ENCODE data around the gene EEF1AKMT2.

Gene EEF1AKMT2

GRCh38 chr10:124744102-124745050, 47.3 kb downstream of the EEF1AKMT2 start, which contains the start of gene FAM53B:
TSS of gene FAM53B (minus strand) at chr10:124744378. CDS start at chr10:124706713, 37,665 bp downstream.
- Histone ChIP-seq H3K36me3 (ENCODE audit: control insufficient read depth, insufficient read depth, low read length) (peaks cover 15% of the 10 kb centered on the region; the same call in 1 of the 2 replicates), H3K4me1 (ENCODE audit: control insufficient read depth, insufficient read depth, low read length) (peaks cover 42% of the 10 kb centered on the region), H3K27me3 (ENCODE audit: control insufficient read depth, insufficient read depth, low read length) (peaks cover 18% of the 10 kb centered on the region), H3K27ac (ENCODE audit: low read depth, low read length) (peak within 1 kb of the TSS; percentile 77), H3K9me3 (ENCODE audit: control insufficient read depth, insufficient read depth, low read length) (no peaks in the 10 kb centered on the region), H3K4me3 (ENCODE audit: low read depth, low read length) (peak within 1 kb of the TSS; percentile 69), H3K9ac (ENCODE audit: low read depth, low read length) (peak within 1 kb of the TSS; percentile 35; the same call in 1 of the 2 replicates)

GRCh38 chr10:124743191-124744101, 48.2 kb downstream of the EEF1AKMT2 start:
- Histone ChIP-seq H3K9me3 (ENCODE audit: control insufficient read depth, insufficient read depth, low read length) (no peaks in the 10 kb centered on the region), H3K36me3 (ENCODE audit: control insufficient read depth, insufficient read depth, low read length) (peaks cover 13% of the 10 kb centered on the region; the same call in 1 of the 2 replicates), H3K4me3 (ENCODE audit: low read depth, low read length) (peak overlapping the region; percentile 69), H3K27me3 (ENCODE audit: control insufficient read depth, insufficient read depth, low read length) (peaks cover 18% of the 10 kb centered on the region), H3K4me1 (ENCODE audit: control insufficient read depth, insufficient read depth, low read length) (peaks cover 51% of the 10 kb centered on the region), H3K27ac (ENCODE audit: low read depth, low read length) (no peak overlapping the region), H3K9ac (ENCODE audit: low read depth, low read length) (peak overlapping the region; percentile 35; the same call in 1 of the 2 replicates)

GRCh38 chr10:124742413-124743190, 49.1 kb downstream of the EEF1AKMT2 start:
- Histone ChIP-seq H3K36me3 (ENCODE audit: control insufficient read depth, insufficient read depth, low read length) (peaks cover 5% of the 10 kb centered on the region; the same call in 1 of the 2 replicates), H3K9ac (ENCODE audit: low read depth, low read length) (no peak overlapping the region), H3K4me3 (ENCODE audit: low read depth, low read length) (peak overlapping the region; percentile 69), H3K27me3 (ENCODE audit: control insufficient read depth, insufficient read depth, low read length) (peaks cover 18% of the 10 kb centered on the region), H3K4me1 (ENCODE audit: control insufficient read depth, insufficient read depth, low read length) (peaks cover 60% of the 10 kb centered on the region), H3K9me3 (ENCODE audit: control insufficient read depth, insufficient read depth, low read length) (no peaks in the 10 kb centered on the region), H3K27ac (ENCODE audit: low read depth, low read length) (peak overlapping the region; percentile 16)

GRCh38 chr10:124741922-124742412, 49.7 kb downstream of the EEF1AKMT2 start:
- Histone ChIP-seq H3K4me3 (ENCODE audit: low read depth, low read length) (no peak overlapping the region), H3K9me3 (ENCODE audit: control insufficient read depth, insufficient read depth, low read length) (no peaks in the 10 kb centered on the region), H3K9ac (ENCODE audit: low read depth, low read length) (no peak overlapping the region), H3K27ac (ENCODE audit: low read depth, low read length) (no peak overlapping the region), H3K4me1 (ENCODE audit: control insufficient read depth, insufficient read depth, low read length) (peaks cover 66% of the 10 kb centered on the region), H3K27me3 (ENCODE audit: control insufficient read depth, insufficient read depth, low read length) (peaks cover 18% of the 10 kb centered on the region), H3K36me3 (ENCODE audit: control insufficient read depth, insufficient read depth, low read length) (no peaks in the 10 kb centered on the region)

GRCh38 chr10:124741281-124741921, 50.3 kb downstream of the EEF1AKMT2 start:
- Histone ChIP-seq H3K9me3 (ENCODE audit: control insufficient read depth, insufficient read depth, low read length) (no peaks in the 10 kb centered on the region), H3K27ac (ENCODE audit: low read depth, low read length) (no peak overlapping the region), H3K9ac (ENCODE audit: low read depth, low read length) (no peak overlapping the region), H3K27me3 (ENCODE audit: control insufficient read depth, insufficient read depth, low read length) (peaks cover 18% of the 10 kb centered on the region), H3K4me1 (ENCODE audit: control insufficient read depth, insufficient read depth, low read length) (peaks cover 72% of the 10 kb centered on the region), H3K36me3 (ENCODE audit: control insufficient read depth, insufficient read depth, low read length) (no peaks in the 10 kb centered on the region), H3K4me3 (ENCODE audit: low read depth, low read length) (no peak overlapping the region)

- Histone ChIP-seq H3K9ac (ENCODE audit: low read depth, low read length) (no peak overlapping the region), H3K27ac (ENCODE audit: low read depth, low read length) (peak overlapping the region; percentile 64), H3K27me3 (ENCODE audit: control insufficient read depth, insufficient read depth, low read length) (peaks cover 18% of the 10 kb centered on the region), H3K9me3 (ENCODE audit: control insufficient read depth, insufficient read depth, low read length) (no peaks in the 10 kb centered on the region), H3K4me1 (ENCODE audit: control insufficient read depth, insufficient read depth, low read length) (peaks cover 72% of the 10 kb centered on the region), H3K36me3 (ENCODE audit: control insufficient read depth, insufficient read depth, low read length) (no peaks in the 10 kb centered on the region), H3K4me3 (ENCODE audit: low read depth, low read length) (peak overlapping the region; percentile 34)
Observed at GRCh38 chr10:124740369-124741280, 51.1 kb downstream of the EEF1AKMT2 start.

GRCh38 chr10:124739986-124740368, 51.7 kb downstream of the EEF1AKMT2 start:
- Histone ChIP-seq H3K4me3 (ENCODE audit: low read depth, low read length) (peak overlapping the region; percentile 34; the same call in 1 of the 2 replicates), H3K9me3 (ENCODE audit: control insufficient read depth, insufficient read depth, low read length) (no peaks in the 10 kb centered on the region), H3K27ac (ENCODE audit: low read depth, low read length) (peak overlapping the region; percentile 64), H3K4me1 (ENCODE audit: control insufficient read depth, insufficient read depth, low read length) (peaks cover 66% of the 10 kb centered on the region), H3K36me3 (ENCODE audit: control insufficient read depth, insufficient read depth, low read length) (no peaks in the 10 kb centered on the region; the same call in 1 of the 2 replicates), H3K9ac (ENCODE audit: low read depth, low read length) (no peak overlapping the region), H3K27me3 (ENCODE audit: control insufficient read depth, insufficient read depth, low read length) (peaks cover 18% of the 10 kb centered on the region)

GRCh38 chr10:124739119-124739921, 52.4 kb downstream of the EEF1AKMT2 start:
- 0 out of 2 replicates have a peak overlapping the region, but pooled peaks have one; percentile 34 for H3K4me3 ChIP-seq (ENCODE audit: low read depth, low read length)
- H3K27me3 ChIP-seq (ENCODE audit: control insufficient read depth, insufficient read depth, low read length), result peaks cover 18% of the 10 kb centered on the region
- peak overlapping the region; percentile 64 for H3K27ac ChIP-seq (ENCODE audit: low read depth, low read length)
- H3K9me3 ChIP-seq (ENCODE audit: control insufficient read depth, insufficient read depth, low read length), result no peaks in the 10 kb centered on the region
- no peaks in the 10 kb centered on the region; the same call in 1 of the 2 replicates for H3K36me3 ChIP-seq (ENCODE audit: control insufficient read depth, insufficient read depth, low read length)
- H3K4me1 ChIP-seq (ENCODE audit: control insufficient read depth, insufficient read depth, low read length), result peaks cover 63% of the 10 kb centered on the region
- H3K9ac ChIP-seq (ENCODE audit: low read depth, low read length), result no peak overlapping the region

All from HUES48 (cell line).